CD4-positive, alpha-beta T cell (primary cell): ENCODE results near the gene MYLK4. TPM values are rescaled to one million over a fixed set of nuclear protein-coding genes. Genes with fewer than 3 reads are reported as not detected.

Experiments
- ATAC-seq: fragments of 200-7000 bp; cut with Tn5 transposase; one replicate; pipeline ENCODE4 v1.10.0; 2022; ENCODE audit warnings: mild to moderate bottlenecking; ENCODE audit not compliant: poor library complexity
- CTCF ChIA-PET: fragments of 350-600 bp; sonication (Branson Sonifier 250); formaldehyde crosslinking; loops from one replicate; lab custom pipeline; 2021; ENCODE audit warnings: antibody characterized with exemption, inconsistent platforms; lab: Charles Lee
- POLR2A ChIA-PET: fragments of 350-600 bp; sonication (Branson Sonifier 250); formaldehyde crosslinking; loops from one replicate; lab custom pipeline; 2021; ENCODE audit warnings: antibody characterized with exemption, inconsistent platforms; lab: Charles Lee
- DNase-seq, 14 experiments: peaks; one replicate each; pipeline ENCODE4 v3.0.0-alpha.2; 2013 to 2020; ENCODE audit warnings: mixed read lengths in 2 of 14
- H3K27ac ChIP-seq, 2 donors: one replicate each; pipeline versions ENCODE4 v1.5.1 to v1.7.0; 2013; ENCODE audit warnings: low read length in 2 of 2, low read depth in 1 of 2, mild to moderate bottlenecking in 1 of 2
- H3K27me3 ChIP-seq, 2 experiments: 1 replicate in 1 of 2; 2 replicates in 1 of 2; pipeline versions ENCODE4 v1.6.1 to v1.7.0; 2013; ENCODE audit warnings: low read length in 2 of 2, control low read depth in 1 of 2, mild to moderate bottlenecking in 1 of 2, moderate library complexity in 1 of 2; ENCODE audit not compliant: insufficient read depth in 2 of 2, control insufficient read depth in 1 of 2
- H3K36me3 ChIP-seq: one replicate; pipeline ENCODE4 v1.6.1; 2013; ENCODE audit warnings: low read length, control low read depth; ENCODE audit not compliant: insufficient read depth
- H3K4me1 ChIP-seq: one replicate; pipeline ENCODE4 v1.6.1; 2013; ENCODE audit warnings: low read length, control low read depth; ENCODE audit not compliant: insufficient read depth
- H3K4me3 ChIP-seq: one replicate; pipeline ENCODE4 v1.5.1; 2013; ENCODE audit warnings: mild to moderate bottlenecking, low read length, moderate library complexity
- H3K9me3 ChIP-seq, 2 experiments: 1 replicate in 1 of 2; 2 replicates in 1 of 2; pipeline versions ENCODE4 v1.6.1 to v1.7.0; 2013; ENCODE audit warnings: low read length in 2 of 2, mild to moderate bottlenecking in 2 of 2, control low read depth in 1 of 2, moderate library complexity in 1 of 2; ENCODE audit not compliant: control insufficient read depth in 1 of 2, insufficient read depth in 1 of 2
- H3K27ac Mint-ChIP-seq: one replicate; pipeline ENCODE4 v1.8.0; 2020; ENCODE audit warnings: mixed read lengths
- H3K27me3 Mint-ChIP-seq: one replicate; pipeline ENCODE4 v1.8.0; 2021; ENCODE audit warnings: mixed read lengths
- H3K36me3 Mint-ChIP-seq: one replicate; pipeline ENCODE4 v1.8.0; 2021; ENCODE audit warnings: low read depth, mixed read lengths
- H3K4me1 Mint-ChIP-seq: one replicate; pipeline ENCODE4 v1.8.0; 2021; ENCODE audit warnings: low read depth, mixed read lengths
- H3K4me3 Mint-ChIP-seq: one replicate; pipeline ENCODE4 v1.8.0; 2020; ENCODE audit warnings: mild to moderate bottlenecking, mixed read lengths
- H3K9me3 Mint-ChIP-seq: one replicate; pipeline ENCODE4 v1.8.0; 2020; ENCODE audit warnings: mixed read lengths
- intact Hi-C, 2 experiments: fragments of 100-400 bp; cut with DNase I in 1 of 2; cut with micrococcal nuclease in 1 of 2; formaldehyde crosslinking; loops; one replicate each; pipeline versions ENCODE4 v1.15.1 to v1.9.0; 2023 to 2025; cut with DNase I, micrococcal nuclease
- total RNA-seq, 174 experiments: library from RNA in 2 of 174; stranded (reverse) in 2 of 174; gene quantifications; one replicate each; pipeline ENCODE4 v1.2.3 and lab custom pipeline; 2021 to 2026
- TF ChIP-seq, protein P1 (sequence below): fragments of 200-600 bp; IDR thresholded peaks from one replicate; pipeline ENCODE4 v1.8.0; 2022; ENCODE audit warnings: antibody characterized with exemption, mild to moderate bottlenecking

Gene MYLK4
- total RNA-seq, 2 experiments from 2014 or later = 1.6 to 2.0 TPM

DNA sequence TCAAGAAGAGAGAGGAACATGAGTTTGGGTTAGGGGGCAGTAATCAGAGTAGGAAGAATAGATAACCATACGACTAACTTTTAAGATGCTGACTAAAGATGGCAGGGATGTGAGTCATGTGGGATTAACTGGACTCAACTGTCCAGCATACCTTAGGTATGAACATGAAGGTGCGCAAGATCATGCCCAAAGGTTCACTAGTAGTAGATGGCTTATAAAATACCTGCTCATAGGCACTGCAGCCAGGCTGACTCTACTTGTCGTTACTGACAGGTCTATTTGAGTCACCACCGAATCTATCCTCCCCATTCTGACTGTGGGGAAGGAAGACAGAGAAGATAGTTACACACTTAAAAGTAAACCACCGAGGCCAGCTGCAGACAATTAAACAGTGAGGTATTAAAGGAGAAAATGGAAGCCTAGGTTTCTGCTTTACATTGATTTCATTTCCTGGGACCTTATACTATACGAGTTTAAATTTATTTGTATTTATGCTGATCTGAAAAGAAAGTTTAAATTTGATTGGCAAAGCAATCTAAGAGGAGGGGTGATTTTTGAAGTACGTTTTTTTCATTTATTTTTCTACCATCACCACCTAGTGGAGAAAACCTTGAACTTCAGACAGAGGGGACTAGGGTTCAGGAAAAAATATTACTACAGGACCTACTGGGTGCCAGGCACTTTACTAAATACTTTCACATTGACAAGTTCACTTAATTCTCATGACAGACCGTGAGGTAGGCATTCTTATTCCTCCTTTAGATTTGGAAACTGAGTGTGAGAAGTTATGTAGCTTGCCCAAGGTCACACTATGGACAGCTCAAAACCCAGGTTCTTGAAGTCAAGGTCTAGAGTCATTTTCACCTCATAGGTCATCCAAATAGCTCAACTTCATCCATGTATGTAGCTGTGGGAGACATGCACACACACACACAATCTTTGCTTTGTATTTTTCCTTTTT, 10.4 kb upstream of the MYLK4 start:
- ChIA-PET CTCF (interaction anchor here (0.7 to 6.4 kb wide), 3 partner anchors 11 to 23 kb away, joined by 3 to 26 read pairs (median 6); partner anchors contain the start of gene MYLK4), POLR2A (interaction anchor here (1.0 kb wide), 1 partner anchor 10 kb away, joined by 3 read pairs; the partner anchor contains the start of gene MYLK4)
- Mint-ChIP-seq H3K27ac (peak overlapping the region; percentile 28), H3K36me3 (peaks cover 10% of the 10 kb centered on the region), H3K4me3 (peak overlapping the region; percentile 65), H3K9me3 (no peaks in the 10 kb centered on the region), H3K4me1 (peaks cover 23% of the 10 kb centered on the region), H3K27me3 (peaks cover 6% of the 10 kb centered on the region)
- Histone ChIP-seq H3K27me3 (no peaks in the 10 kb centered on the region), H3K27ac (no peak overlapping the region), H3K4me1 (peaks cover 10% of the 10 kb centered on the region), H3K4me3 (peak overlapping the region; percentile 14), H3K36me3 (no peaks in the 10 kb centered on the region), H3K9me3 (no peaks in the 10 kb centered on the region)
- TF ChIP-seq, protein P1, sequence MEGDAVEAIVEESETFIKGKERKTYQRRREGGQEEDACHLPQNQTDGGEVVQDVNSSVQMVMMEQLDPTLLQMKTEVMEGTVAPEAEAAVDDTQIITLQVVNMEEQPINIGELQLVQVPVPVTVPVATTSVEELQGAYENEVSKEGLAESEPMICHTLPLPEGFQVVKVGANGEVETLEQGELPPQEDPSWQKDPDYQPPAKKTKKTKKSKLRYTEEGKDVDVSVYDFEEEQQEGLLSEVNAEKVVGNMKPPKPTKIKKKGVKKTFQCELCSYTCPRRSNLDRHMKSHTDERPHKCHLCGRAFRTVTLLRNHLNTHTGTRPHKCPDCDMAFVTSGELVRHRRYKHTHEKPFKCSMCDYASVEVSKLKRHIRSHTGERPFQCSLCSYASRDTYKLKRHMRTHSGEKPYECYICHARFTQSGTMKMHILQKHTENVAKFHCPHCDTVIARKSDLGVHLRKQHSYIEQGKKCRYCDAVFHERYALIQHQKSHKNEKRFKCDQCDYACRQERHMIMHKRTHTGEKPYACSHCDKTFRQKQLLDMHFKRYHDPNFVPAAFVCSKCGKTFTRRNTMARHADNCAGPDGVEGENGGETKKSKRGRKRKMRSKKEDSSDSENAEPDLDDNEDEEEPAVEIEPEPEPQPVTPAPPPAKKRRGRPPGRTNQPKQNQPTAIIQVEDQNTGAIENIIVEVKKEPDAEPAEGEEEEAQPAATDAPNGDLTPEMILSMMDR = peak; percentile 76
- DNase-seq (peak in 4 of 14 experiments; percentile 24 to 65 (median 60)), ATAC-seq (no peak)
- intact Hi-C loops = loop anchor here (1.0 to 10.0 kb wide), 8 partner anchors 23 to 1254 kb away; partner anchors contain the start of genes GMDS (in 1 of the 2), PSMG4 (in 1 of the 2), RIPK1 (in 1 of the 2) and SLC22A23 (in 1 of the 2)

DNA sequence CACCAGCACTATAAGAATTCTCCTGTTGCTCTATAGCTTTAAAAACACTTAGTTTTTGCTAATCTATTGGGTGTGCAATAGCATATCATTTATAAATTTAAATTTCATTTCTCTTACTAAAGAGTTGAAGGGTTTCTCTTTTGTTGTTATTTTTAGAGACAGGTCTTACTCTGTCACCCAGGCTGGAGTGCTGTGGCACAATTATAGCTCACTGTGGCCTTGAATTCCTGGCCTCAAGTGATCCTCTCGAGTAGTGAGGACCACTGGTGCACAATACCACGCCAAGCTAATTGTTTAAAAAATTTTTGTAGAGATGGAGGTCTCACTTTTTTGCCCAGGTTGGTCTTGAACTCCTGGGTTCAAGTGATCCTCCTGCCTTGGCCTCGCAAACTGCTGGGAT, 8.3 kb upstream of the MYLK4 start:
- ATAC-seq (no peak), DNase-seq (no peak)
- Histone ChIP-seq H3K4me3 (no peak overlapping the region), H3K9me3 (no peaks in the 10 kb centered on the region), H3K4me1 (peaks cover 2% of the 10 kb centered on the region), H3K27ac (no peak overlapping the region), H3K36me3 (no peaks in the 10 kb centered on the region), H3K27me3 (no peaks in the 10 kb centered on the region)
- CTCF ChIA-PET = interaction anchor here (1.2 kb wide), 1 partner anchor 9 kb away, joined by 4 read pairs; no protein-coding TSS in a partner anchor
- intact Hi-C loops = loop anchor here in 1 of 2 experiments (10.0 kb wide), 1 partner anchor 1234 kb away; no protein-coding TSS in a partner anchor
- TF ChIP-seq, protein P1 = no peak
- Mint-ChIP-seq H3K9me3 (no peaks in the 10 kb centered on the region), H3K27me3 (peaks cover 15% of the 10 kb centered on the region), H3K4me3 (no peak overlapping the region), H3K4me1 (peaks cover 10% of the 10 kb centered on the region), H3K36me3 (no peaks in the 10 kb centered on the region), H3K27ac (no peak overlapping the region)
- POLR2A ChIA-PET = interaction anchor here (1.1 kb wide), 1 partner anchor 21 kb away, joined by 3 read pairs; no protein-coding TSS in a partner anchor

DNA sequence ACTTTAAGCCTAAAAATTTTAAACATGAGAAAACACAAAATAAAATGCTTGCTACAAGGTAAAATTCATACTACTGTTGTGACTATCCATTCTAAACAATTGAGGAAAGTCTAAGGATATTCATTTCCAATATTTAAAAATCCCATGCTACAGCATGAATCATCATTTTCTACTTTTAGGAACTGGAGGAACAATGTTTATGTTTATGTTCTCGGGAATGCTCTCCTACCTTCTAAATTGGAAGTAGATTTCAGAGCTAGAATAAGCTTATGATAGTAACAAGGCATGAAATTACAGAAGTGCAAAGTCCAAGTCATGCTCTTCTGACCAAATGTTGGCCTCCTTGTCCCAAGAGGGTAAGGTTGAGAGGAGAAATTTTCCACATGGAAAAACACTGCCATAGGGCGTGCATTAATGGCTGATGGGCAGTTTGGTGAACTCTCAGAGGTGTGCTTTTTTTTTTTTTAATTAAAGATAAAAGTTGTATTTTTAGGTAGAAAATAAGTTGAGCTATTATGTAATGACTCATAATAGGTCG, 6.0 kb upstream of the MYLK4 start:
- Mint-ChIP-seq H3K27ac (no peak overlapping the region), H3K36me3 (no peaks in the 10 kb centered on the region), H3K4me1 (peaks cover 10% of the 10 kb centered on the region), H3K27me3 (peaks cover 31% of the 10 kb centered on the region), H3K4me3 (no peak overlapping the region), H3K9me3 (no peaks in the 10 kb centered on the region)
- no peak overlapping the region for H3K27ac ChIP-seq
- H3K9me3 ChIP-seq = no peaks in the 10 kb centered on the region
- ChIA-PET CTCF (interaction anchor here (2.4 kb wide), 1 partner anchor 18 kb away, joined by 9 read pairs; no protein-coding TSS in a partner anchor), POLR2A (no interaction called here)
- intact Hi-C loops = loop anchor here in 1 of 2 experiments (10.0 kb wide), 1 partner anchor 1232 kb away; no protein-coding TSS in a partner anchor
- H3K36me3 ChIP-seq = no peaks in the 10 kb centered on the region
- ATAC-seq (no peak), DNase-seq (no peak)
- no peaks in the 10 kb centered on the region for H3K4me1 ChIP-seq
- no peak overlapping the region for H3K4me3 ChIP-seq
- no peaks in the 10 kb centered on the region for H3K27me3 ChIP-seq
- TF ChIP-seq, protein P1 = no peak
